Stomach (tissue), 9 donors: Measurements from ENCODE around the gene COX4I1. TPM values are rescaled to one million over a fixed set of nuclear protein-coding genes. Genes with fewer than 3 reads are reported as not detected.
"Not testable (repeated sequence)": the region's sequence is repeated elsewhere in the genome, so short reads cannot be mapped to it uniquely, and the experiment has no call there.

Experiments
- DNase-seq, 2 donors: peaks; one replicate each; pipeline versions ENCODE4 v3.0.0 to v3.0.0-alpha.2; 2013 to 2019
- H3K27ac ChIP-seq, 5 donors: fragments of 200-600 bp in 4 of 5; sonication (generic) in 4 of 5; one replicate each; pipeline ENCODE4 v1.5.1; 2013 to 2019; ENCODE audit warnings: mild to moderate bottlenecking in 1 of 5, moderate library complexity in 1 of 5
- H3K27me3 ChIP-seq, 3 donors: fragments of 200-600 bp; sonication (generic); one replicate each; pipeline ENCODE4 v1.5.1; 2017 to 2019; ENCODE audit warnings: mixed run types in 1 of 3
- H3K36me3 ChIP-seq, 4 donors: fragments of 200-600 bp; sonication (generic); 1 replicate in 3 of 4; 2 replicates in 1 of 4; pipeline ENCODE4 v1.5.1; 2016 to 2019
- H3K4me1 ChIP-seq, 4 donors: fragments of 200-600 bp; sonication (generic); one replicate each; pipeline ENCODE4 v1.5.1; 2016 to 2019
- H3K4me3 ChIP-seq, 4 donors: fragments of 200-600 bp; sonication (generic) in 3 of 4; one replicate each; pipeline ENCODE4 v1.5.1; 2016 to 2019; ENCODE audit warnings: mild to moderate bottlenecking in 1 of 4
- H3K9me3 ChIP-seq, 4 donors: fragments of 200-600 bp; sonication (generic); one replicate each; pipeline ENCODE4 v1.5.1; 2016 to 2019
- EP300 ChIP-seq: sonication (generic); formaldehyde crosslinking; IDR thresholded peaks from one replicate; pipeline ENCODE4 v1.6.1; 2017; ENCODE audit warnings: antibody characterized with exemption
- POLR2A ChIP-seq, 4 donors: fragments of 450-650 bp; IDR thresholded peaks; one replicate each; pipeline ENCODE4 v1.6.1; 2016; ENCODE audit warnings: antibody characterized with exemption in 4 of 4, control low read depth in 2 of 4, mild to moderate bottlenecking in 1 of 4, moderate library complexity in 1 of 4
- POLR2AphosphoS5 ChIP-seq, 3 donors: sonication (generic); formaldehyde crosslinking; IDR thresholded peaks; one replicate each; pipeline ENCODE4 v1.6.1; 2016; ENCODE audit warnings: antibody characterized with exemption in 3 of 3
- WGBS, 5 donors: extraction: QIAGEN DNeasy Blood & Tissue Kit in 3 of 5; methylation state at CpG; one replicate each; pipeline versions ENCODE4 v1.1.5 to v1.1.7; 2013 to 2018; 5-methylcytosine and 5-hydroxymethylcytosine counted together
- intact Hi-C: fragments of 100-400 bp; cut with DNase I; formaldehyde crosslinking; loops from one replicate; pipeline ENCODE4 v1.15.1; 2023; ENCODE audit warnings: low total_unique reads
- polyA plus RNA-seq, 3 donors: library from polyadenylated mRNA; stranded (reverse); fragments of 200-250 nt; gene quantifications; one replicate each; pipeline ENCODE4 v1.2.3, GENCODE V29; 2013
- total RNA-seq, 5 donors: library from RNA; depleted of rRNA; stranded (reverse); fragments of >200 nt; gene quantifications; one replicate each; pipeline versions ENCODE4 v1.1.0 to v1.2.3, GENCODE V29; 2014 to 2016
- TF ChIP-seq, protein P1 (sequence below), 7 experiments: fragments of 450-650 bp in 4 of 7; fragments of 200-600 bp in 3 of 7; sonication (generic) in 3 of 7; IDR thresholded peaks; one replicate each; pipeline ENCODE4 v1.5.1; 2016 to 2019; ENCODE audit warnings: antibody characterized with exemption in 7 of 7, control low read depth in 2 of 7, mild to moderate bottlenecking in 1 of 7
- donor health status: healthy with polysubstance abuse.
- donor health status: Bipolar disorder and iron deficiency.
- donor health status: healthy.

The COX4I1 gene
- total and polyA plus RNA-seq, 8 donors: 57.2 to 1,368 (median 668) TPM

DNA sequence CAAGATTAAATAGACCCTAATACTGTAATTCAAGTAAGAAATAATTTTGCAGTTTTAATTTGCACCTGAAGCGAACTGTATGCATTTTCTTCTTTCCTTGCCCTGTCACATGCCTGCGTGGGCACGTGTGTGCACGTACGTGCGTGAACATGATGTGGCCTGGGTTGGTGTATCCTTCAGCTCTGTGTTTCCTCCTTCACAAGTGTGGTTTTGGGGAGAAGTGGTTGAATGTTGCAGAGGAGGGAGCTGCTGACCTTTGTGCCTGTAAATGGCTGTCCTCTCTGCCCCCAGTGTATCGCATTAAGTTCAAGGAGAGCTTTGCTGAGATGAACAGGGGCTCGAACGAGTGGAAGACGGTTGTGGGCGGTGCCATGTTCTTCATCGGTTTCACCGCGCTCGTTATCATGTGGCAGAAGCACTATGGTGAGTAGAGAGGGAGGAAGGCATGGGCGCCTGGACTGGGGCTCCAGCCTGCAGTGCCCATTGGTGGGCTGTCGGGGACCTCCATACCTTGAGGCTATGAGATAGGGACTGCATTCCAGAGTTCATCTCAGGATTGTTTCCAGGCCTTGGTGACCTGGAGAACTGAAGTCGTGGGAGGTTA lies 6.0 kb downstream of the COX4I1 start:
- no peak overlapping the region for H3K4me3 ChIP-seq
- H3K4me1 ChIP-seq: peaks cover 9 to 23% (median 13%) of the 10 kb centered on the region in 4 donors
- intact Hi-C loops: no loop called here
- peaks cover 0 to 5% (median 0%) of the 10 kb centered on the region in 3 donors for H3K27me3 ChIP-seq
- H3K9me3 ChIP-seq: no peaks in the 10 kb centered on the region
- TF ChIP-seq POLR2AphosphoS5 (IDR thresholded peaks at IDR 0.05): no peak
- WGBS, 5 donors: 80 to 89% (median 85%) methylated on average over 17 to 18 of the region's 18 CpGs
- peaks cover 57 to 63% (median 62%) of the 10 kb centered on the region in 4 donors for H3K36me3 ChIP-seq
- no peak for DNase-seq
- H3K27ac ChIP-seq: no peak overlapping the region

DNA sequence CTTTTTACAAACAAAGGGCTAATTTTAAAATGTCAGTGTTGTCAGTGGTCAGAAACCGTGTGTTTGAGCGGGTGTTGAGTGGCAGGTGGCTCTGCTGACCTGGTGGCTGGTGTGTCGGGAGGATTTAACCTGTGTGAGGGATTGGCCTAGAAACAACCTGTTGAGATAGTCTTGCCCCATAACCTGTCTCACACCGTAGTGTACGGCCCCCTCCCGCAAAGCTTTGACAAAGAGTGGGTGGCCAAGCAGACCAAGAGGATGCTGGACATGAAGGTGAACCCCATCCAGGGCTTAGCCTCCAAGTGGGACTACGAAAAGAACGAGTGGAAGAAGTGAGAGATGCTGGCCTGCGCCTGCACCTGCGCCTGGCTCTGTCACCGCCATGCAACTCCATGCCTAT lies 7.0 kb downstream of the COX4I1 start:
- H3K27ac ChIP-seq: no peak overlapping the region
- peaks cover 53 to 59% (median 58%) of the 10 kb centered on the region in 4 donors for H3K36me3 ChIP-seq
- TF ChIP-seq POLR2AphosphoS5 (IDR thresholded peaks at IDR 0.05) (no peak), POLR2A (IDR thresholded peaks at IDR 0.05) (no peak), EP300 (no peak)
- TF ChIP-seq, protein P1, sequence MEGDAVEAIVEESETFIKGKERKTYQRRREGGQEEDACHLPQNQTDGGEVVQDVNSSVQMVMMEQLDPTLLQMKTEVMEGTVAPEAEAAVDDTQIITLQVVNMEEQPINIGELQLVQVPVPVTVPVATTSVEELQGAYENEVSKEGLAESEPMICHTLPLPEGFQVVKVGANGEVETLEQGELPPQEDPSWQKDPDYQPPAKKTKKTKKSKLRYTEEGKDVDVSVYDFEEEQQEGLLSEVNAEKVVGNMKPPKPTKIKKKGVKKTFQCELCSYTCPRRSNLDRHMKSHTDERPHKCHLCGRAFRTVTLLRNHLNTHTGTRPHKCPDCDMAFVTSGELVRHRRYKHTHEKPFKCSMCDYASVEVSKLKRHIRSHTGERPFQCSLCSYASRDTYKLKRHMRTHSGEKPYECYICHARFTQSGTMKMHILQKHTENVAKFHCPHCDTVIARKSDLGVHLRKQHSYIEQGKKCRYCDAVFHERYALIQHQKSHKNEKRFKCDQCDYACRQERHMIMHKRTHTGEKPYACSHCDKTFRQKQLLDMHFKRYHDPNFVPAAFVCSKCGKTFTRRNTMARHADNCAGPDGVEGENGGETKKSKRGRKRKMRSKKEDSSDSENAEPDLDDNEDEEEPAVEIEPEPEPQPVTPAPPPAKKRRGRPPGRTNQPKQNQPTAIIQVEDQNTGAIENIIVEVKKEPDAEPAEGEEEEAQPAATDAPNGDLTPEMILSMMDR (IDR thresholded peaks at IDR 0.05): no peak
- 92 to 97% (median 94%) methylated on average over 11 of the region's 11 CpGs for WGBS, 5 donors
- no peak for DNase-seq
- peaks cover 0 to 13% (median 4%) of the 10 kb centered on the region in 4 donors for H3K4me1 ChIP-seq
- H3K4me3 ChIP-seq: no peak overlapping the region
- intact Hi-C loops: no loop called here
- peaks cover 0 to 9% (median 0%) of the 10 kb centered on the region in 3 donors for H3K27me3 ChIP-seq
- no peaks in the 10 kb centered on the region for H3K9me3 ChIP-seq

DNA sequence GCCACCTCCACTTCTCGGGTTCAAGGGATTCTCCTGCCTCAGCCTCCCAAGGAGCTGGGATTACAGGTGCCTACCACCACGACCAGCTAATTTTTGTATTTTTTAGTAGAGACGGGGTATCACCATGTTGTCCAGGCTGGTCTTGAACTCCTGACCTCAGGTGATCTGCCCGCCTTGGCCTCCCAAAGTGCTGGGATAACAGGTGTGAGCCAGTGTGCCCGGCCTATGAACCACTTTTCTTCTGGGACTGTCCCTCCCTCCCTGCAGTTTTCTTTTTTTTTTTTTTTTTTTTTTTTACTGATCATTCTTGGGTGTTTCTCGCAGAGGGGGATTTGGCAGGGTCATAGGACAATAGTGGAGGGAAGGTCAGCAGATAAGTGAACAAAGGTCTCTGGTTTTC lies 7.8 kb downstream of the COX4I1 start:
- H3K9me3 ChIP-seq, DNase-seq: not testable (repeated sequence)
- H3K27me3 ChIP-seq: peaks cover 0 to 17% (median 0%) of the 10 kb centered on the region in 3 donors

DNA sequence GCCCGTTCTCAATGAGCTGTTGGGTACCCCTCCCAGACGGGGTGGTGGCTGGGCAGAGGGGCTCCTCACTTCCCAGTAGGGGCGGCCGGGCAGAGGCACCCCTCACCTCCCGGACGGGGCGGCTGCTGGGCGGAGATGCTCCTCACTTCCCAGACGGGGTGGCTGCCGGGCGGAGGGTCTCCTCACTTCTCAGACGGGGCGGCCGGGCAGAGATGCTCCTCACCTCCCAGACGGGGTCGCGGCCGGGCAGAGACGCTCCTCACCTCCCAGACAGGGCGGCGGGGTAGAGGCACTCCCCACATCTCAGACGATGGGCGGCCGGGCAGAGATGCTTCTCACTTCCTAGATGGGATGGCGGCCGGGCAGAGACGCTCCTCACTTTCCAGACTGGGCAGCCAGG lies 8.6 kb downstream of the COX4I1 start:
- Histone ChIP-seq H3K27me3 (peaks cover 0 to 23% (median 0%) of the 10 kb centered on the region in 3 donors), H3K36me3 (peaks cover 38 to 43% (median 43%) of the 10 kb centered on the region in 4 donors)
- H3K4me3 ChIP-seq, intact Hi-C loops, H3K4me1 ChIP-seq, H3K9me3 ChIP-seq, DNase-seq, H3K27ac ChIP-seq: not testable (repeated sequence)
- 92 to 97% (median 96%) methylated on average over 4 to 20 of the region's 27 CpGs for WGBS, 5 donors

More for the DNA sequence above, 7.8 kb downstream of the COX4I1 start:
- 82 to 91% (median 84%) methylated on average over 5 to 6 of the region's 6 CpGs for WGBS, 5 donors
- H3K27ac ChIP-seq, intact Hi-C loops, H3K4me3 ChIP-seq, H3K4me1 ChIP-seq: not testable (repeated sequence)
- H3K36me3 ChIP-seq: peaks cover 45 to 51% (median 50%) of the 10 kb centered on the region in 4 donors

DNA sequence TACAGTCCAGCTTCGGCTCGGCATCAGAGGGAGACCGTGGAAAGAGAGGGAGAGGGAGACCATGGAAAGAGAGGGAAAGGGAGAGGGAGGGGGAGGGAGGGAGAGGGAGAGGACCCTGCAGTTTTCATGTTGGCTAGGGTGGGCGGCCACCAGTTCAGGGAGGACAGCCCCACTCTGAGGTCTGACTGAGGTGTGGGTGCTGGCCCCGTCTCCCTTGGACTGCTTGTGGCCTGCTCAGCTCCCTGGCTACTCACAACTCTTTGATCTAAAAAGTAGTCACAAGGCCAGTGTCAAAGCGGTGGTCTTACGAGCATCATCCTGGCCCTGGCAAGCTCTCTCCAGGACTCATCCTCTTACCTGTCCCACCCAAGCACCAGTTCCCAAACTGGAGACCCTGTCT lies 9.4 kb downstream of the COX4I1 start:
- H3K9me3 ChIP-seq: no peaks in the 10 kb centered on the region
- H3K27me3 ChIP-seq: peaks cover 0 to 32% (median 0%) of the 10 kb centered on the region in 3 donors
- no peaks in the 10 kb centered on the region for H3K4me1 ChIP-seq
- intact Hi-C loops: no loop called here
- DNase-seq: no peak
- no peak overlapping the region for H3K27ac ChIP-seq
- 94 to 98% (median 96%) methylated on average over 7 of the region's 7 CpGs for WGBS, 5 donors
- H3K4me3 ChIP-seq: no peak overlapping the region
- peaks cover 31 to 35% (median 34%) of the 10 kb centered on the region in 4 donors for H3K36me3 ChIP-seq
- TF ChIP-seq POLR2AphosphoS5 (IDR thresholded peaks at IDR 0.05) (no peak), POLR2A (IDR thresholded peaks at IDR 0.05) (no peak), EP300 (no peak)
- TF ChIP-seq, protein P1 (IDR thresholded peaks at IDR 0.05): no peak

DNA sequence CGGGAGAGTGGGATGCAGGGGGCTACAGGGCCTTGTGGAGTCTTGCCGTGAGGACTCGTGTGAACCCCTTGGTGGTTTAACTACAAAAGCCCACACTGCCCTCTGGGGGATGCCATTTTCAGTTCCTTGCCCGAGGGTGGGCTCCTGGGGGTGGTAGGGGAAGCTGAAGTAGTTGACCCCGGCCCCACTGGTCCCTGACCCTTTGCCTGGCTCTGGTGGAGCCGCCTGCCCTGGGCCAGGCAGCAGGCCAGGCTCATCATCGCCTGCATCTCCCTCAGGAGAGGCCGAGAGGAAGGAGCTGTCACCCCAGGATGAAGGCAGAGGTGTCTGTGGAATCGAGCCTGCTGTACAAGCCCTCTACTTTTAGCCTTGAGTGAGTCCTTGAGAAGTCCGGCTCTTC lies 10.2 kb downstream of the COX4I1 start:
- Histone ChIP-seq H3K27ac (no peak overlapping the region), H3K9me3 (no peaks in the 10 kb centered on the region), H3K4me1 (no peaks in the 10 kb centered on the region), H3K4me3 (no peak overlapping the region), H3K36me3 (peaks cover 27 to 28% (median 27%) of the 10 kb centered on the region in 4 donors), H3K27me3 (peaks cover 0 to 37% (median 0%) of the 10 kb centered on the region in 3 donors)
- no peak for DNase-seq
- WGBS, 5 donors: 59 to 79% (median 71%) methylated on average over 9 to 10 of the region's 10 CpGs
- TF ChIP-seq, protein P1 (IDR thresholded peaks at IDR 0.05): no peak
- TF ChIP-seq POLR2A (IDR thresholded peaks at IDR 0.05) (no peak), EP300 (no peak), POLR2AphosphoS5 (IDR thresholded peaks at IDR 0.05) (no peak)
- intact Hi-C loops: loop anchor here (10.0 kb wide), 1 partner anchor 75 kb away; no protein-coding TSS in a partner anchor
